Measurements from ENCODE around the gene CTSZ. TPM values are rescaled to one million over a fixed set of nuclear protein-coding genes. Genes with fewer than 3 reads are reported as not detected.
A peak's percentile ranks its signal among the peaks of the same experiment; 100 is the strongest.

The CTSZ gene
- 99.1 and 102 TPM in 2 replicates for total RNA-seq (2013; cell fraction: nucleolus; rRNA removed)
- 110 and 139 TPM in 2 replicates for total RNA-seq (2014; rRNA removed)
- 177 and 192 TPM in 2 replicates for total RNA-seq (2014; rRNA removed; fragmentation: Illumina TruSeq; extraction: Trizol)
- 225 and 233 TPM in 2 replicates for total RNA-seq (2021)
- polyA plus RNA-seq (2011; ENCODE audit: low read depth) = 150 TPM
- polyA plus RNA-seq (2011; rRNA removed) = 92.8 and 169 TPM in 2 replicates
- 156 and 185 TPM in 2 replicates for polyA plus RNA-seq (2011; cell fraction: cytosol; rRNA removed)
- polyA plus RNA-seq (2011; cell fraction: nucleus; rRNA removed) = 103 and 127 TPM in 2 replicates
- polyA plus RNA-seq (2012) = 163 and 223 TPM in 2 replicates
- polyA plus RNA-seq (2014; fragmentation: Illumina TruSeq; extraction: Trizol) = 301 and 321 TPM in 2 replicates
- 10 to 100 TPM in 1 of 2 experiments, 1 to 10 TPM in 1; 6.0 to 14.0 TPM for polyA plus RNA-seq (2014; fragmentation: Nextera tagmentation; extraction: Ambion mirVana)
- 215 and 256 TPM in 2 replicates for polyA plus RNA-seq (2014; rRNA removed)
- 10 to 100 TPM in 1 of 2 experiments, 1 to 10 TPM in 1; 8.0 to 11.8 TPM for polyA plus RNA-seq (2016; fragmentation: Nextera tagmentation; extraction: Ambion mirVana)
- 135 TPM in 2 replicates for polyA minus RNA-seq (2011; rRNA and poly(A)+ RNA removed)
- polyA minus RNA-seq (2011; cell fraction: cytosol; rRNA and poly(A)+ RNA removed) = 45.5 and 58.7 TPM in 2 replicates
- polyA minus RNA-seq (2011; cell fraction: nucleus; rRNA and poly(A)+ RNA removed) = 34.0 and 64.2 TPM in 2 replicates
- Bru-seq, nascent RNA = percentile 86 among the genes with signal in this experiment
- BruChase-seq, experiment 1, labeled RNA remaining after a 6-hour chase = percentile 92 among the genes with signal in this experiment
- BruChase-seq, experiment 2, labeled RNA remaining after a 2-hour chase = percentile 88 among the genes with signal in this experiment
- long read RNA-seq, experiment 1 = 0 reads
- long read RNA-seq, experiment 2, partial matches to known transcripts = 1 of 2 reads
- long read RNA-seq, experiment 2, other reads (novel, unspliced or antisense) = 1 of 2 reads

GRCh38 chr20:59006864-59007664, at the start of gene CTSZ:
TSS of gene CTSZ (minus strand) at chr20:59007254. CDS start at chr20:59007128, 126 bp downstream.
- POLR2A ChIA-PET = interaction anchor here (2.2 kb wide), 1 partner anchor 25 kb away, joined by 15 read pairs; the partner anchor contains the start of gene ATP5F1E
- TF ChIP-seq TCF12 (IDR thresholded peaks at IDR 0.05; ENCODE audit: low read depth, low read length) (no peak), CHD4 (IDR thresholded peaks at IDR 0.05) (no peak), MEF2A (IDR thresholded peaks at IDR 0.05; ENCODE audit: insufficient read depth, low read depth, low read length) (no peak), HSF1 (IDR thresholded peaks at IDR 0.05; ENCODE audit: low read depth, low read length) (no peak), RBBP5 (conservative IDR thresholded peaks at IDR 0.05) (no peak), RUNX3 (IDR thresholded peaks at IDR 0.05; ENCODE audit: low read length) (no peak), CEBPB (IDR thresholded peaks at IDR 0.05; ENCODE audit: borderline replicate concordance in 1 of 2, low read depth in 2 of 2, low read length in 2 of 2) (no peak), KAT2A (conservative IDR thresholded peaks at IDR 0.05; ENCODE audit: control insufficient read depth, low read depth, low read length) (no peak), FOXM1 (IDR thresholded peaks at IDR 0.05; ENCODE audit: low read depth, low read length) (no peak), SIN3A (IDR thresholded peaks at IDR 0.05; ENCODE audit: low read depth, low read length) (no peak), E4F1 (IDR thresholded peaks at IDR 0.05; ENCODE audit: borderline replicate concordance, partially characterized antibody) (no peak), SMARCA5 (IDR thresholded peaks at IDR 0.05) (peak; percentile 28; the same call in 1 of the 2 replicates), POLR2AphosphoS2 (IDR thresholded peaks at IDR 0.05; ENCODE audit: low read depth, low read length) (no peak), EGR1 (IDR thresholded peaks at IDR 0.05; ENCODE audit: borderline replicate concordance in 1 of 2, low read depth in 2 of 2, low read length in 2 of 2) (no peak), BCL11A (IDR thresholded peaks at IDR 0.05; ENCODE audit: low read depth, low read length) (no peak), RAD51 (IDR thresholded peaks at IDR 0.05) (no peak)

More at GRCh38 chr20:59006864-59007664, at the start of gene CTSZ:
- ATAC-seq = peak; percentile 52
- RAD21 ChIA-PET (ENCODE audit: unreplicated experiment) = interaction anchor here (2.6 kb wide), 1 partner anchor 25 kb away, joined by 15 read pairs; the partner anchor contains the start of gene ATP5F1E
- no TSS peak for BruUV-seq (replicated peaks)
- peak within 1 kb of the TSS; percentile 95 for H3K27ac ChIP-seq (ENCODE audit: control insufficient read depth, insufficient read depth)
- H2AFZ ChIP-seq (ENCODE audit: control insufficient read depth, low read depth, low read length) = peak within 1 kb of the TSS; percentile 38
- peaks cover 5 to 11% of the 10 kb centered on the region in 2 experiments for H3K36me3 ChIP-seq (ENCODE audit: control insufficient read depth in 2 of 2, insufficient read depth in 2 of 2, low read length in 1 of 2)
- DNase-seq (ENCODE audit: low read depth, low spot score) = no peak
- FAIRE-seq = no peak
- SMC1A ChIA-PET (ENCODE audit: uncharacterized antibody, unreplicated experiment) = interaction anchor here (0.9 to 2.2 kb wide), 4 partner anchors 22 to 121 kb away, joined by 3 to 12 read pairs (median 6); partner anchors contain the start of gene ATP5F1E
- in situ Hi-C loops (cut with MboI) (loop anchor here (10.0 kb wide), 2 partner anchors 552 to 1612 kb away; partner anchors contain the start of gene RBM38), intact Hi-C loops (cut with micrococcal nuclease; ENCODE audit: unreplicated experiment) (loop anchor here (1.0 kb wide), 2 partner anchors 25 to 100 kb away; partner anchors contain the start of gene ATP5F1E)
- WGBS (ENCODE audit: insufficient coverage, insufficient replicate concordance, low lambda C conversion rate, missing lambda C conversion rate) = 3% methylated on average over 23 of the region's 82 CpGs
- peak within 1 kb of the TSS; percentile 83 for H3K4me2 ChIP-seq (ENCODE audit: control insufficient read depth, insufficient read depth)
- peak within 1 kb of the TSS; percentile 92 for H3K9ac ChIP-seq (ENCODE audit: control insufficient read depth, insufficient read depth, low read length)
- no peaks in the 10 kb centered on the region for H3K27me3 ChIP-seq (replicated peaks in 1 of 2; ENCODE audit: control insufficient read depth in 2 of 2, insufficient read depth in 2 of 2, low read length in 1 of 2)
- CTCF ChIA-PET = no interaction called here
- H3K4me1 ChIP-seq (ENCODE audit: control insufficient read depth, insufficient read depth, low read length) = peaks cover 35% of the 10 kb centered on the region
- H4K20me1 ChIP-seq (ENCODE audit: control insufficient read depth, insufficient read depth) = 0 out of 2 replicates have a peak, but pooled peaks cover 2% of the 10 kb centered on the region
- peak within 1 kb of the TSS; percentile 92 for H3K4me3 ChIP-seq
- H3K9me3 ChIP-seq (replicated peaks; ENCODE audit: control insufficient read depth, insufficient read depth, low read length) = no peaks in the 10 kb centered on the region
- peaks cover 52% of the 10 kb centered on the region for H3K79me2 ChIP-seq (ENCODE audit: control insufficient read depth, insufficient read depth, low read length)

Measured in GM12878 (cell line).